ENCODE measurements around the gene PLCD4. TPM values are rescaled to one million over a fixed set of nuclear protein-coding genes. Genes with fewer than 3 reads are reported as not detected.

The PLCD4 gene
- total RNA-seq, 1 experiment from 2014 or later, result 0.40 TPM

DNA sequence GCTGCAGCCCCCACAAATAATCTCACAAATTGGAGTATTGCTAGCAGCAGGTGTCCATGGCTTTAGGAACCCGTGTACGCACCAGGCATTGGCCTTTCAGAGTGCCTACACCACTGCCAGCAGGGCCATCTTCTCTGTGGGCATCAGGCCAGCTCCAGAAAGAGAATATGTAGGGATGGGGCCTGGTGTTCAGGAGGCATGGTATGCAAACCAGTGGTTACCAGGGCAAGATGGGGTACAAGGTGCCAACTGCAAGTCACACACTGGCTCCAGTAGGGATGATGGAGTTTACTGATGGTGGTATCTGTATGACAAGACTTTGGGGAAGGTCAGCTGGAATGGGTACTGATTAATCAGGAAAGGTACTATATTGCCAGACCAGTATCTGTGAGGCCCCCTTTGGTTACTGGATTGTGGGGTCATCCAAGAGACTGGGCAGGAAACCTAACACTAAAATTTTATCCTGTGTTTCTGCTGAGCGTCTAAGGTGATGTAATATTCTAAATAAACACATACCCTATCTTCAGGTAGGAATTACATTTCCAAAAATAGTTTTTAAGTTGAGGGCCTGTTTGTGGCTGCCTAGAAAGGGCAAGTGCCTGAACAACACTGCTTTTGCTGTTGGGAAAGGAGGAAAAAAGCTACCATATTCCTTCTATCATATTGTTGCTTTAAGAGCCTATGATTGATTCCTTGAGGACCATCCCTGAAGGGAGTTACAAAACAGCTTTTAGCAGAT lies 30.0 kb upstream of the PLCD4 start:
- CTCF ChIA-PET, result interaction anchor here (0.5 to 1.0 kb wide), 4 partner anchors 83 to 361 kb away, joined by 3 read pairs; no protein-coding TSS in a partner anchor

GRCh38 chr2:218578272-218578877 lies 29.3 kb upstream of the PLCD4 start:
- no TSS peak for BruUV-seq (replicated peaks)
- Mint-ChIP-seq H3K27me3 (ENCODE audit: insufficient read depth, unreplicated experiment) (no peaks in the 10 kb centered on the region), H3K4me3 (ENCODE audit: unreplicated experiment) (no peak overlapping the region), H3K4me1 (ENCODE audit: insufficient read depth, unreplicated experiment) (peaks cover 5% of the 10 kb centered on the region), H3K27ac (ENCODE audit: low read depth, unreplicated experiment) (no peak overlapping the region), H3K9me3 (ENCODE audit: unreplicated experiment) (no peaks in the 10 kb centered on the region), H3K36me3 (ENCODE audit: insufficient read depth, unreplicated experiment) (peaks cover 77% of the 10 kb centered on the region)
- POLR2A ChIA-PET, result interaction anchor here (1.0 to 2.6 kb wide), 3 partner anchors 9 to 29 kb away, joined by 3 to 7 read pairs (median 4); partner anchors contain the start of gene PLCD4
- no peak for DNase-seq (ENCODE audit: unreplicated experiment)
- intact Hi-C loops (cut with micrococcal nuclease), result no loop called here
- no peak for TF ChIP-seq CTCF (IDR thresholded peaks at IDR 0.05; ENCODE audit: unreplicated experiment)
- CTCF ChIA-PET, result interaction anchor here (0.5 to 1.6 kb wide), 3 partner anchors 11 to 222 kb away, joined by 3 to 5 read pairs (median 3); no protein-coding TSS in a partner anchor

More for the DNA sequence above, 30.0 kb upstream of the PLCD4 start:
- Mint-ChIP-seq H3K4me1 (ENCODE audit: insufficient read depth, unreplicated experiment) (peaks cover 5% of the 10 kb centered on the region), H3K27ac (ENCODE audit: low read depth, unreplicated experiment) (peak overlapping the region; percentile 57), H3K4me3 (ENCODE audit: unreplicated experiment) (no peak overlapping the region), H3K36me3 (ENCODE audit: insufficient read depth, unreplicated experiment) (peaks cover 74% of the 10 kb centered on the region), H3K9me3 (ENCODE audit: unreplicated experiment) (no peaks in the 10 kb centered on the region), H3K27me3 (ENCODE audit: insufficient read depth, unreplicated experiment) (no peaks in the 10 kb centered on the region)
- intact Hi-C loops (cut with micrococcal nuclease), result no loop called here
- POLR2A ChIA-PET, result interaction anchor here (1.0 to 2.6 kb wide), 4 partner anchors 8 to 30 kb away, joined by 3 to 7 read pairs (median 4); partner anchors contain the start of gene PLCD4
- no peak for DNase-seq (ENCODE audit: unreplicated experiment)
- no peak for TF ChIP-seq CTCF (IDR thresholded peaks at IDR 0.05; ENCODE audit: unreplicated experiment)
- no TSS peak for BruUV-seq (replicated peaks)

DNA sequence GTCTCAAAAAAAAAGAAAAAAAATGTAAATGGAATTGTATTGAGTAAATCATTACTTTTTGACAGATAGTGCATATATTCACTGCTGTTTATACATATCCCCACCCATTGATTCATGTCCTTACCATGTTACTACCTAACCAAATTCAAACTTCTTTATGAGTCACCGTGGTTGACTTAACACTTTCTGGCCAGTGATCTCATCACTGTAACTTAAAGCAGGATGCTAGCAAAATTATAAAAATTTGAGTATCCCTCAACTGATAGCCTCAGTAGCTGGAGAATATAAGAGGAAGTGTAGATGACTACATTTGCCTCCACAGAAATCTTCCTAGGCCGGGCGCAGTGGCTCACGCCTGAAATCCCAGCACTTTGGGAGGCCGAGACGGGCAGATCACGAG lies 25.6 kb upstream of the PLCD4 start:
- H3K36me3 Mint-ChIP-seq (ENCODE audit: insufficient read depth, unreplicated experiment), result peaks cover 77% of the 10 kb centered on the region
- no peak overlapping the region for H3K27ac Mint-ChIP-seq (ENCODE audit: low read depth, unreplicated experiment)
- TF ChIP-seq CTCF (IDR thresholded peaks at IDR 0.05; ENCODE audit: unreplicated experiment), result no peak
- peak; percentile 35 for DNase-seq (ENCODE audit: unreplicated experiment)
- H3K4me1 Mint-ChIP-seq (ENCODE audit: insufficient read depth, unreplicated experiment), result peaks cover 5% of the 10 kb centered on the region
- H3K4me3 Mint-ChIP-seq (ENCODE audit: unreplicated experiment), result no peak overlapping the region
- ChIA-PET POLR2A (interaction anchor here (0.8 to 1.3 kb wide), 3 partner anchors 11 to 90 kb away, joined by 3 to 4 read pairs (median 3); partner anchors contain the start of genes RNF25 and STK36), CTCF (interaction anchor here (0.7 to 1.2 kb wide), 2 partner anchors 20 to 68 kb away, joined by 3 to 6 read pairs; no protein-coding TSS in a partner anchor)
- BruUV-seq (replicated peaks), result no TSS peak
- no peaks in the 10 kb centered on the region for H3K9me3 Mint-ChIP-seq (ENCODE audit: unreplicated experiment)
- no peaks in the 10 kb centered on the region for H3K27me3 Mint-ChIP-seq (ENCODE audit: insufficient read depth, unreplicated experiment)
- intact Hi-C loops (cut with micrococcal nuclease), result no loop called here

Measured in MCF 10A (cell line).